Keratinocyte (primary cell): ENCODE measurements around the gene SNAPC4. TPM values are rescaled to one million over a fixed set of nuclear protein-coding genes. Genes with fewer than 3 reads are reported as not detected.

Experiments used
- DNase-seq: peaks from one replicate; pipeline ENCODE4 v3.0.0-alpha.2; 2011; ENCODE audit warnings: low read depth, missing footprints, low spot score
- FAIRE-seq: peaks from 2 replicates; lab custom pipeline; 2011; peaks lifted over from hg19 to GRCh38; lab: Jason Lieb, UNC
- H2AFZ ChIP-seq: 2 replicates; pipeline ENCODE4 v1.6.0; 2012; ENCODE audit warnings: low read length, control low read depth, inconsistent platforms; ENCODE audit not compliant: control insufficient read depth
- H3K27ac ChIP-seq: 2 replicates; pipeline ENCODE4 v1.5.1; 2011; ENCODE audit warnings: low read length; ENCODE audit not compliant: control insufficient read depth, insufficient read depth
- H3K27me3 ChIP-seq: 3 replicates; pipeline ENCODE4 v1.6.0; 2011; ENCODE audit warnings: low read length; ENCODE audit not compliant: control insufficient read depth, insufficient read depth; ENCODE audit errors: extremely low read depth
- H3K36me3 ChIP-seq, 2 experiments: 2 replicates in 1 of 2; 3 replicates in 1 of 2; pipeline ENCODE4 v1.5.1; 2011; ENCODE audit warnings: low read length in 2 of 2, mild to moderate bottlenecking in 1 of 2; ENCODE audit not compliant: control insufficient read depth in 2 of 2, insufficient read depth in 2 of 2; ENCODE audit errors: extremely low read depth in 1 of 2
- H3K4me1 ChIP-seq: 3 replicates; pipeline ENCODE4 v1.5.1; 2011; ENCODE audit warnings: low read length; ENCODE audit not compliant: control insufficient read depth, insufficient read depth; ENCODE audit errors: extremely low read depth
- H3K4me2 ChIP-seq: 3 replicates; pipeline ENCODE4 v1.6.0; 2011; ENCODE audit warnings: low read depth, low read length; ENCODE audit not compliant: control insufficient read depth, insufficient read depth; ENCODE audit errors: extremely low read depth
- H3K4me3 ChIP-seq, 3 experiments: fragments of 200-600 bp in 1 of 3; sonication (generic) in 1 of 3; 2 replicates in 2 of 3; 3 replicates in 1 of 3; pipeline ENCODE4 v1.5.1; 2011 to 2016; ENCODE audit warnings: low read length in 3 of 3, mild to moderate bottlenecking in 3 of 3, control low read depth in 2 of 3, inconsistent platforms in 1 of 3, low read depth in 1 of 3, mixed read lengths in 1 of 3, mixed run types in 1 of 3, moderate library complexity in 1 of 3; ENCODE audit not compliant: control insufficient read depth in 2 of 3, insufficient read depth in 2 of 3; ENCODE audit errors: extremely low read depth in 1 of 3
- H3K79me2 ChIP-seq: 2 replicates; pipeline ENCODE4 v1.6.0; 2012; ENCODE audit warnings: low read length; ENCODE audit not compliant: control insufficient read depth, insufficient read depth
- H3K9ac ChIP-seq: 3 replicates; pipeline ENCODE4 v1.6.0; 2011; ENCODE audit warnings: low read length; ENCODE audit not compliant: control insufficient read depth, insufficient read depth; ENCODE audit errors: extremely low read depth
- H3K9me1 ChIP-seq: 3 replicates; pipeline ENCODE4 v1.6.0; 2011; ENCODE audit warnings: low read length; ENCODE audit not compliant: control insufficient read depth, insufficient read depth; ENCODE audit errors: extremely low read depth
- H3K9me3 ChIP-seq: 2 replicates; pipeline ENCODE4 v1.5.1; 2012; ENCODE audit warnings: low read depth, low read length; ENCODE audit not compliant: control insufficient read depth
- H4K20me1 ChIP-seq: 3 replicates; pipeline ENCODE4 v1.6.0; 2011; ENCODE audit warnings: low read length; ENCODE audit not compliant: control insufficient read depth, insufficient read depth; ENCODE audit errors: extremely low read depth
- CTCF ChIP-seq, 3 experiments: IDR thresholded peaks in 1 of 3; conservative IDR thresholded peaks in 1 of 3; optimal IDR thresholded peaks in 1 of 3; 2 replicates in 2 of 3; 3 replicates in 1 of 3; pipeline versions ENCODE3 to v1.5.1; 2011; ENCODE audit warnings: low read length in 3 of 3, mild to moderate bottlenecking in 3 of 3, moderate library complexity in 2 of 3, control low read depth in 1 of 3, inconsistent platforms in 1 of 3; ENCODE audit not compliant: insufficient read depth in 2 of 3; ENCODE audit errors: extremely low read depth in 1 of 3
- EZH2 ChIP-seq: IDR thresholded peaks from one replicate; pipeline ENCODE4 v1.6.1; 2012; ENCODE audit warnings: inconsistent platforms, mild to moderate bottlenecking, low read length, moderate library complexity
- dilution Hi-C: fragments of 300-500 bp; cut with MboI; formaldehyde crosslinking; loops from one replicate; pipeline ENCODE4 v1.7.0; 2020; ENCODE audit warnings: low sequenced_read_pairs; ENCODE audit not compliant: extremely low pct_ligation_motif_present
- polyA minus RNA-seq, 3 experiments: library from RNA; depleted of rRNA, polyadenylated mRNA; stranded (reverse); fragments of >200 nt; gene quantifications; 1 replicate in 1 of 3; 2 replicates in 1 of 3; 3 replicates in 1 of 3; pipeline ENCODE4 v1.2.3, GENCODE V29; 2011
- polyA plus RNA-seq, 5 experiments: library from polyadenylated mRNA; depleted of rRNA in 3 of 5; stranded (reverse) in 3 of 5; stranded (forward) in 1 of 5; unstranded in 1 of 5; fragments of >200 nt; gene quantifications; 1 replicate in 1 of 5; 2 replicates in 3 of 5; 3 replicates in 1 of 5; pipeline versions ENCODE4 v1.2.1 to v1.2.3, GENCODE V29; 2011 to 2012; ENCODE audit warnings: missing spikeins in 2 of 5, low read depth in 1 of 5, low replicate concordance in 1 of 5

Gene SNAPC4, protein sequence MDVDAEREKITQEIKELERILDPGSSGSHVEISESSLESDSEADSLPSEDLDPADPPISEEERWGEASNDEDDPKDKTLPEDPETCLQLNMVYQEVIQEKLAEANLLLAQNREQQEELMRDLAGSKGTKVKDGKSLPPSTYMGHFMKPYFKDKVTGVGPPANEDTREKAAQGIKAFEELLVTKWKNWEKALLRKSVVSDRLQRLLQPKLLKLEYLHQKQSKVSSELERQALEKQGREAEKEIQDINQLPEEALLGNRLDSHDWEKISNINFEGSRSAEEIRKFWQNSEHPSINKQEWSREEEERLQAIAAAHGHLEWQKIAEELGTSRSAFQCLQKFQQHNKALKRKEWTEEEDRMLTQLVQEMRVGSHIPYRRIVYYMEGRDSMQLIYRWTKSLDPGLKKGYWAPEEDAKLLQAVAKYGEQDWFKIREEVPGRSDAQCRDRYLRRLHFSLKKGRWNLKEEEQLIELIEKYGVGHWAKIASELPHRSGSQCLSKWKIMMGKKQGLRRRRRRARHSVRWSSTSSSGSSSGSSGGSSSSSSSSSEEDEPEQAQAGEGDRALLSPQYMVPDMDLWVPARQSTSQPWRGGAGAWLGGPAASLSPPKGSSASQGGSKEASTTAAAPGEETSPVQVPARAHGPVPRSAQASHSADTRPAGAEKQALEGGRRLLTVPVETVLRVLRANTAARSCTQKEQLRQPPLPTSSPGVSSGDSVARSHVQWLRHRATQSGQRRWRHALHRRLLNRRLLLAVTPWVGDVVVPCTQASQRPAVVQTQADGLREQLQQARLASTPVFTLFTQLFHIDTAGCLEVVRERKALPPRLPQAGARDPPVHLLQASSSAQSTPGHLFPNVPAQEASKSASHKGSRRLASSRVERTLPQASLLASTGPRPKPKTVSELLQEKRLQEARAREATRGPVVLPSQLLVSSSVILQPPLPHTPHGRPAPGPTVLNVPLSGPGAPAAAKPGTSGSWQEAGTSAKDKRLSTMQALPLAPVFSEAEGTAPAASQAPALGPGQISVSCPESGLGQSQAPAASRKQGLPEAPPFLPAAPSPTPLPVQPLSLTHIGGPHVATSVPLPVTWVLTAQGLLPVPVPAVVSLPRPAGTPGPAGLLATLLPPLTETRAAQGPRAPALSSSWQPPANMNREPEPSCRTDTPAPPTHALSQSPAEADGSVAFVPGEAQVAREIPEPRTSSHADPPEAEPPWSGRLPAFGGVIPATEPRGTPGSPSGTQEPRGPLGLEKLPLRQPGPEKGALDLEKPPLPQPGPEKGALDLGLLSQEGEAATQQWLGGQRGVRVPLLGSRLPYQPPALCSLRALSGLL (N-terminal part only)
- polyA plus RNA-seq (3.6 to 4.5 TPM (median 3.6 TPM) in 3 replicates), polyA minus RNA-seq (3.8 to 8.4 TPM (median 5.6 TPM) in 3 replicates)
- polyA plus RNA-seq (2011; ENCODE audit: low read depth): 5.0 TPM
- 1.4 and 2.8 TPM in 2 replicates for polyA plus RNA-seq (2011; cell fraction: cytosol; rRNA removed)
- 18.0 and 20.7 TPM in 2 replicates for polyA plus RNA-seq (2011; cell fraction: nucleus; rRNA removed)
- polyA plus RNA-seq (2012; ENCODE audit: low replicate concordance): 3.0 and 7.5 TPM in 2 replicates
- 3.3 TPM for polyA minus RNA-seq (2011; cell fraction: cytosol; rRNA and poly(A)+ RNA removed)
- 8.1 and 13.4 TPM in 2 replicates for polyA minus RNA-seq (2011; cell fraction: nucleus; rRNA and poly(A)+ RNA removed)

GRCh38 chr9:136400038-136400834, at the start of gene SNAPC4:
Gene SNAPC4, minus strand, starts transcription at chr9:136400170. Its CDS starts 1,742 bp downstream, at chr9:136398428.
- peak; percentile 48 for DNase-seq
- dilution Hi-C loops: no loop called here
- peaks cover 4% of the 10 kb centered on the region for H3K9me1 ChIP-seq
- peaks cover 5% of the 10 kb centered on the region for H4K20me1 ChIP-seq
- H3K4me3 ChIP-seq: peak within 1 kb of the TSS; percentile 71 to 88 (median 75)
- H3K9ac ChIP-seq: peak within 1 kb of the TSS; percentile 92
- H3K36me3 ChIP-seq: peaks cover 26 to 33% of the 10 kb centered on the region in 2 experiments
- H3K4me1 ChIP-seq: peaks cover 12% of the 10 kb centered on the region
- no peaks in the 10 kb centered on the region for H3K9me3 ChIP-seq
- H3K27ac ChIP-seq: peak within 1 kb of the TSS; percentile 60
- peaks cover 37% of the 10 kb centered on the region for H3K79me2 ChIP-seq
- TF ChIP-seq CTCF (optimal IDR thresholded peaks at IDR 0.05 in 1 of 3, IDR thresholded peaks at IDR 0.05 in 1 of 3, conservative IDR thresholded peaks at IDR 0.05 in 1 of 3; ENCODE audit: extremely low read depth in 1 of 3, insufficient read depth in 2 of 3, low read length in 3 of 3) (peak in 2 of 3 experiments; percentile 76 to 83), EZH2 (no peak)
- peak within 1 kb of the TSS; percentile 91 for H3K4me2 ChIP-seq
- H2AFZ ChIP-seq: peak within 1 kb of the TSS; percentile 48
- peak; percentile 59 for FAIRE-seq
- H3K27me3 ChIP-seq: no peaks in the 10 kb centered on the region
